Mammary epithelial cell (primary cell): ENCODE data around the gene TFDP1.

Experiments
- CTCF ChIP-seq, 2 donors: IDR thresholded peaks in 1 of 2; conservative IDR thresholded peaks in 1 of 2; 2 replicates each; pipeline ENCODE4 v1.5.1; 2011 to 2012; ENCODE audit warnings: inconsistent platforms in 2 of 2, low read length in 2 of 2, mild to moderate bottlenecking in 2 of 2, control low read depth in 1 of 2, low read depth in 1 of 2; ENCODE audit not compliant: insufficient read depth in 1 of 2; ENCODE audit errors: extremely low read depth in 1 of 2
- EZH2 ChIP-seq: IDR thresholded peaks from 2 replicates; pipeline ENCODE4 v1.6.1; 2012; ENCODE audit warnings: low read length, inconsistent platforms, borderline replicate concordance

GRCh38 chr13:113589961-113590339 lies 5.4 kb downstream of the TFDP1 start:
- TF ChIP-seq CTCF (conservative IDR thresholded peaks at IDR 0.05 in 1 of 2, IDR thresholded peaks at IDR 0.05 in 1 of 2; ENCODE audit: extremely low read depth in 1 of 2, insufficient read depth in 1 of 2, low read depth in 1 of 2, low read length in 2 of 2) (no peak), EZH2 (no peak)
